C4-2B (cell line): ENCODE measurements around the gene NEDD4.
A peak's percentile ranks its signal among the peaks of the same experiment; 100 is the strongest.
"Not testable (repeated sequence)": the region's sequence is repeated elsewhere in the genome, so short reads cannot be mapped to it uniquely, and the experiment has no call there.

Source experiments
- H3K27ac ChIP-seq: fragments of 450-650 bp; 2 replicates; pipeline ENCODE4 v1.5.1; 2017
- CTCF ChIP-seq: fragments of 450-650 bp; conservative IDR thresholded peaks from 2 replicates; pipeline ENCODE4 v1.5.1; 2017; ENCODE audit warnings: mild to moderate bottlenecking
- ZFX ChIP-seq: fragments of 450-650 bp; IDR thresholded peaks from 2 replicates; pipeline ENCODE4 v1.6.1; 2017

The NEDD4 gene

GRCh38 chr15:55791551-55792400, 201.6 kb downstream of the NEDD4 start:
- TF ChIP-seq CTCF (no peak), ZFX (no peak)
- H3K27ac ChIP-seq, result no peak overlapping the region

- no peak for TF ChIP-seq ZFX
- peak; percentile 88 for TF ChIP-seq CTCF
- H3K27ac ChIP-seq, result no peak overlapping the region
Measured at GRCh38 chr15:55789066-55789660, 204.2 kb downstream of the NEDD4 start.

- TF ChIP-seq ZFX, result no peak
- TF ChIP-seq CTCF, result no peak
- H3K27ac ChIP-seq, result no peak overlapping the region
Measured at GRCh38 chr15:55786341-55786740, 207.1 kb downstream of the NEDD4 start.

GRCh38 chr15:55785593-55785992, 207.8 kb downstream of the NEDD4 start:
- not testable (repeated sequence) for H3K27ac ChIP-seq

- H3K27ac ChIP-seq, result no peak overlapping the region
- TF ChIP-seq ZFX (no peak), CTCF (no peak)
Measured at GRCh38 chr15:55784286-55784685, 209.1 kb downstream of the NEDD4 start.

GRCh38 chr15:55782901-55783300, 210.5 kb downstream of the NEDD4 start:
- TF ChIP-seq CTCF, result no peak
- no peak for TF ChIP-seq ZFX
- H3K27ac ChIP-seq, result no peak overlapping the region

- TF ChIP-seq CTCF (no peak), ZFX (no peak)
- no peak overlapping the region for H3K27ac ChIP-seq
Measured at GRCh38 chr15:55780292-55780691, 213.1 kb downstream of the NEDD4 start.
